NCI-H345 (cell line): Measurements from ENCODE around the gene APEH.

Experiments
- DNase-seq: peaks from one replicate; lab custom pipeline; 2025; lab: John Stamatoyannopoulos, UW

The APEH gene

DNA sequence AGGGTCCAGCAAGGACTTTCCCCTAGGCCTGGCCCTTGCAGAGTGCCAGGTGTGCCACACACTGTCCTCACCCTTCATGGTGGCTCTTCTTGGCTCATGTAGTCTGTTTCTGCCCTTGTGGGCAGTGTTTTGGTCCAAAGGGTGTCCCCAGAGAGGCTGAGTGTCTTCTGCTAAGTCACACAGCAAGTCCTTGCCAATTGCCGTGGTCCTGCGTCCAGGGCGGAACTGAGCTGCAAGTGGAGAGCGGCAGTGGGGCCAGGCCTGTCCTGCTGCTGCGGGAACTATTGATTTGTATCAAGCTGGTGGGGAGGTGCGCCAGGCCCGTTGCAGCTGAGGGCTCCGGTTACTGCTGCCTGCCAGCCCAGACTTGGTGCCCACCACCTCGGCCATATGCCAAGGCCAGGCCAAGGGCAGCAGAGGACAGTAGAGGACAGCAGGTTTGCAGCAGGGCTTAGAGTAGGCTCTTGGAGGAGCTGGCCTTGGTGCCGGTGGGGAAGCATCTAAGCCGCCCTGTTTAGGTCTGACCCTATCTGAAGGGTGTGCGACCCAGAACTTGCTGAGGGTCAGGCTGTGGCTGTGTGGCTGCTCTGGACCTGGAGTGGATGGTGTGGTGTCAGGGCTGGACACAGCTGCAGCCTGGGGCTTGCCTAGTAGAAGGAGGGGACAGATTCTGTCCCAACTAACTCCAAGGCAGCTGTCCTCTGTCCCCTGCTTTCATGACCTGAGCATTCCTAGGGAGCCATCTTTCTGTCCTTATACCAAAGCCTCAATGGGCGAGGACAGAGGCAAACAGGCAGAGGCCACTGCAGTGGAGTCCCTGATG, 40.8 kb downstream of the APEH start:
- DNase-seq, result no peak

DNA sequence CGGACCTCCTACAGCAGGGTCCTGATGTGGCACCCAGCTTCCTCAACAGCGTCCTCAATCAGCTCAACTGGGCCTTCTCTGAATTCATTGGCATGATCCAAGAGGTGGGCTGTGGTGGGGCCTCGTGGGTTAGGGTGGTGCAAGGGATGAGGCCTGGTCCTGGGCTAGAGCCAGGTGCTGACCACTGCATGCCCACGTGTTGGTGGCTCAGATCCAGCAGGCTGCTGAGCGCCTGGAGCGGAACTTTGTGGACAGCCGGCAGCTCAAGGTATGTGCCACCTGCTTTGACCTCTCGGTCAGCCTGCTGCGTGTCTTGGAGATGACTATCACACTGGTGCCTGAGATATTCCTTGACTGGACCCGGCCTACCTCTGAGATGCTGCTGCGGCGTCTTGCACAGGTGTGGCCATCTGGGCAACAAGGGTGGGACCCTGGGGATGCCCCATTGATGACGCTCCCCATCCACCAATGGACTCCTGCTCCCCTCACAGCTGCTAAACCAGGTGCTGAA, 41.5 kb downstream of the APEH start:
- DNase-seq, result no peak

DNA sequence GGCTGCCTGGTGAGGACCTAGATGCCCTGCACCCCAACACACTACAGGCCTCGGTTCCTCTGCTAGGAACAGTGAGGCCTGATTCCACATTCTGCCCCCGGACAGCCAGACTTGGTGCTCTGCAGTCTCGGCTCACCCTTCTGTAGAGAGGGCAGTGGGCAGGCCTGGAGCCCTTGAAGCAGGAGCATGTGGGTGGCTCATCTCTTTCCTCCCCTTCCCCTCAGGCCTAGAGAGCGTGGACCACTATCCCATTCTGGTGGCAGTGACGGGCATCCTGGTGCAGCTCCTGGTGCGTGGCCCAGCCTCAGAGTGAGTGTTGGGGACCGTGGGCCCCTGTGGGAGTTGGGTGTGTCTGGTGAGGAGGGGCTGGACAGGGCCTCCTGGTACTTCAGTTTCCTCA, 42.0 kb downstream of the APEH start:
- no peak for DNase-seq

DNA sequence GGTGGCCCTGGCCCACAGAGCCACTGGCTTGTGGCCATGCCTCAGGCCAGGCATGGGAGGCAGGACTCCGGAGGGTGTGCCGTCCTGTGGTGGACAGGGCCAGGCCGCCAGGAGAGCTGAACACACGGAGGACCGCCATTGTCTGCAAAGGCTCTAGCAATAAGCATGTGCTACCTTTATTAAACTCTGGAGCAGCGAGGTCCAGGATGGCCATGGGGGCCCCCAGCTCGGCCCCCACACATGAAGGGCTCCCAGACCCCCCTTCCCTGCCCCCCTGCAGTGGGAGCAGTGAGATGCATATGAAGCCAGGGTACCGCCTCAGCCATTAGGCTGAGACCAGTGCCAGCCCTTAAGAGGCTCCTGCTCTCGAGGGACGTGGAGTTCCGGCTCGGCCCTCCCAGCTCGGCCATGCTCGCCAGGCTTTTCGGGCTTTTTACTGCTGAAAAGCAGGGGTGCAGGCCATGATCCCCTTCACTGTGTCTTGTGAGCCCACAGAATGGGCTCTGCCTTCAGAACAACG, 42.6 kb downstream of the APEH start:
- DNase-seq, result no peak

DNA sequence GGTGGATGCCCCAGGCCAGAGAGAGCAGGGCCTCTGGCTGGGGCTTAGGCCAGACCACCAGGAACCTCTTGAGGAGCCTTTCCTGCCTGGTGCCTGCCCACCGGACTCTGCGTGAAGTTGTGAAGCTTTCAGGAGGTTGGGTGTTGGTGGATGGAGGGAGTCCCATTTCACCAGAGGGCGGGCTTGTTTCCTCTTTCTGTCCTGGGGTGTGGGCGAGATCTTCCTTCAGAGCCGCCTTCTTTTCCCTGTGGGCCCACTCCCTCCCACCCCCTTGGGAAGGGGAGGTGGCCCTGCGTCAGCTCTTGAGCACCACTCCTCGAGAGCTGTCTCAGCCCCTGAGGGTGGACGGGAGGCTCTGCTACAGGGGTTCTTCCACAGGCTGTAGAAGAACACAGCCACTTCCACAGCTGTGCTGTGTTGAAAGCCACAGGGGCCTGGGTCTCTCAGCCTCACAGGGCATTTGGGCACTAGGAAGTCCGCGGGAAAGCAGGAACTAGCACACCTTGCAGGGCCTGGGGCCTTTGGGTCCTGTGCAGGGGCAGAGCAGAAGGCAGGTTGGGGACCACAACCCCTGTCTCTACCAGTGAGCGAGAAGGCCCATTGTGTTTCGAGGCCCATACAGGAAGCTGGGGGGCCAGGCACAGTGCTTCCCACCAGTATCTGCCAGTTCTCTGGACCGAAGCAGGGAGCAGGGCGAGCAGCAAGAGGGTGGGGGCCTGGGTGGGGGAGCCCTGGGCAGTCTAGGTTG, 43.2 kb downstream of the APEH start:
- no peak for DNase-seq

DNA sequence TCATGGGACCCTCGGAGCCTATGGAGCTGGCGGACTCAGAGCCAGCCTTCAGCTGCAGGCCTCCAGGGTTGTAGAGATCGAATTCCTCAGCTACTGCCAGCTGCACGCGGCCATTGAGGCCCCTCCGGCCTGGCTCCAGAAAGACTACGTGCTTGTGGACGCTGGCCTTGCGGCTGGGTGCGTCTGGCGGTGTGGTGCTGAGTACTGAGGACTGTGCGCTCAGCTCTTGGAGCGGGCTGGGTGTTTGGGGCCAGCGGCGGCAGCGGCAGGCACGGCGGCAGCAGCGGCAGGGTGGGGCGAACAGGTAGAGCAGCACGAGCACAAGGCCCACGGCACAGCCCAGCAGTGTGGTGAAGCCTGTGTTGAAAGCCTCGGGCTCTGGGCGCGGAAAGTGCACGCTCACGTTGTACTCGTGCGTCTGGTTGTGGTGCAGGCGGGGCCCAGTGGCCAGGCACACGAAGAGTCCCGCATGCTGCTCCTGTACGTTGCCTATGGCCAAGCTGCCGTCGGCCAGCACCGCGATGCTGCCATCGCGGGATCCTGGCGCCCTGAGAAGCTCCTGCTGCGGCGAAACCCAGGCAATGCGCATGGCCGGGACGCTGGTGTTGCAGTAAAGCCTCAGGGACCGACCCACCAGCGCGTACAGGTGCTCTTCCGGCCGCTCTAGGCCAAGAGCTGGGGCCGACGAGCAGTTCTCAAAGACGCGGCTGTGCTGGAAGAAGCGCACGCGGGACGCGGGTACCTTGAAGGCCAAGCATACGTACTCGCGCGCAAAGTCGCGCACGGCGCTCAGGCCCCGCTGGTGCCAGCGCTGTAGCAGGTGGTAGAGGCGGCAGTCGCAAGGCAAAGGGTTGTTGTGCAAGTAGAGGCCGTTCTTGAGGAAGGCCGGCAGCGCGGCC, 44.1 kb downstream of the APEH start:
- DNase-seq, result no peak

DNA sequence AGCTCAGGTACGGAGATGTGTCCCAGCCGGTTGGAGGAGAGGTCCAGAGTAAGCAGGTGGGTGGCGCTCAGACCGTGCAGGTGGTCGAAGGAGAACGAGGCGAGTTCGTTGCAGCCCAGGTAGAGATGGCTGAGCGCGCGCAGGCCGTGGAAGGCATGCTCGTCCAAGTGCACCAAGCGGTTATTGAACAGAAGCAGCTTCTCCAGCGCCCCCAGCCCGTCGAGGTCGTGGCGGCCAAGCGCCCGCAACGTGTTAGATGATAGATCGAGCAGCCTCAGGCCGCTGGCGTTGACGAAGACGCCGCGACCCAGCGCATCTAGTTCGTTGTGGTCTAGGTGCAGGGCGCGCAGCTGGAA, 44.7 kb downstream of the APEH start:
- no peak for DNase-seq

DNA sequence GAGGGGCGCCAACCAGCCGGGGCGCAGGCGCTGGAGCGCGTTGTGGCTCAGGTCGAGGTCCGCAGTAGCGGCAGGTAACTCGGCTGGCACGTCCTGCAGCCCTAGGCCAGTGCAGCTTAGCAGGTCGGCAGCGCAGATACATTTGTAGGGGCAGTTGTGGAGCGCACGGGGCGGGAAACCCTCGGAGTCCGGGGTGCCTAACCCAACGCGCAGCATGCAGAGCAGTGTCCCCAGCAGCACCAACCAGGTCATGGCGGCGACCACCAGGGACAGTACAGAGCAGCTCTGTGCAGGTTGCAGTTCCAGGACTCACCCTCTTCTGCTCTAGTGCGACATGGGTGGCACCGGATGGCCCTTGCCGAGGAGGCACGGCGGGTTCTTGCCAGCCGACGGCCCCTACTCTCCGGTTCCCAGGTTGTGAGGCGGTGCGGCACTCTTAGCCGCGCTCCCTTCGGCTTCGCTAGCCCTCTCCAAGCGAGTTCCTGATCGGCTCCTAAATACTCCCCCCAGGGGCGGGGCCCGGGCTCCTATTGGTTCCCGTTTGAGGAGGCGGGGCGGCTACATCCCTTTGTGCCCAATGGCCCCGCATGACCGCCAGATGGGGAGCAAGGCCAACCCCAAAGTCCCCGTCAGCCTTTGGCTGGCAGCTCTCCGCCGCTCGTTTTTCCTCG, 45.2 kb downstream of the APEH start, which contains the start of gene AMIGO3:
AMIGO3 (minus strand) TSS at position 471 of the 671 bp plus-strand sequence; CDS start at position 252, 219 bp downstream.
- DNase-seq, result peak; percentile 66

DNA sequence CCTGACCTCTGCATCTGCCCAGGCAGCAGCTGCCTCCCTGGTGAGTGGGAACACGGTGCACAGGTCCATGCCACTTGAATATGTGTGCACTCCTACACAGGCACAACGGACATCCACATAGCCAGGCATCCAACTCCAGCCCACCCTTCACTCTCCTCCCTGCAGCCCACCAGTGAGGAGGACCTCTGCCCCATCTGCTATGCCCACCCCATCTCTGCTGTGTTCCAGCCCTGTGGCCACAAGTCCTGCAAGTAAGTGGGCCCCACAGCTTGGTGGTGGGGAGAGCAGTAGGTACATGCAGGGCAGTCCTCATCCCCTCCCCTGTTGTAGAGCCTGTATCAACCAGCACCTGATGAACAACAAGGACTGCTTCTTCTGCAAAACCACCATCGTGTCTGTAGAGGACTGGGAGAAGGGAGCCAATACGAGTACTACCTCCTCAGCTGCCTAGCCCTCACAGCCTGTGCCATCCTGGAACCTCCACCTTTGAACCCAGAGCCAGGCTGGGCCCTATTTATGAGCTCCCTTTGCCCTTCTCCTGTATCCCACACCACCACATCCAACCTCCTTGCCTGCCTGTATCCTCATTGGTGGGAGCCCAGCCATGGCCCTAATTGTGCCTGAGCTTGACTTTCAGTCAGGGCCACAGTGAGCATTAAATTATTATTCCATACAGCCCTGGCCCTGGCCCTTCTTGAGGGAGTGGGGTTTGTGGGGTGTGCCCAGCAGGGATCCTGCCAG, 46.9 kb downstream of the APEH start:
- DNase-seq, result no peak

DNA sequence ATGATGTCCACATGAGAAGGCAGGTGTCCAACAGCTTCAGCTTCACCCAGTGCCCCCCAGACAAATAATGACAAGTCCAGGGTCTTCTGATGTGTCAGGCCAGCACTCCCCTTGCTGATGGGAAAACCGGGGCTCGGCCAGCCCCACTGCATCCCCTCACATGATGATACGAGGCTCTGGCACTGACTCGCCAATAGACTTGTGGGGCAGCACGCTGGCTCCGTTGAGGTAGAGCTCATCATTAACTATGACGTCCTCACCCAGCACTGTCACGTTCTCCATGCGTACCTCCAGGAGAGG, 47.4 kb downstream of the APEH start:
- no peak for DNase-seq

DNA sequence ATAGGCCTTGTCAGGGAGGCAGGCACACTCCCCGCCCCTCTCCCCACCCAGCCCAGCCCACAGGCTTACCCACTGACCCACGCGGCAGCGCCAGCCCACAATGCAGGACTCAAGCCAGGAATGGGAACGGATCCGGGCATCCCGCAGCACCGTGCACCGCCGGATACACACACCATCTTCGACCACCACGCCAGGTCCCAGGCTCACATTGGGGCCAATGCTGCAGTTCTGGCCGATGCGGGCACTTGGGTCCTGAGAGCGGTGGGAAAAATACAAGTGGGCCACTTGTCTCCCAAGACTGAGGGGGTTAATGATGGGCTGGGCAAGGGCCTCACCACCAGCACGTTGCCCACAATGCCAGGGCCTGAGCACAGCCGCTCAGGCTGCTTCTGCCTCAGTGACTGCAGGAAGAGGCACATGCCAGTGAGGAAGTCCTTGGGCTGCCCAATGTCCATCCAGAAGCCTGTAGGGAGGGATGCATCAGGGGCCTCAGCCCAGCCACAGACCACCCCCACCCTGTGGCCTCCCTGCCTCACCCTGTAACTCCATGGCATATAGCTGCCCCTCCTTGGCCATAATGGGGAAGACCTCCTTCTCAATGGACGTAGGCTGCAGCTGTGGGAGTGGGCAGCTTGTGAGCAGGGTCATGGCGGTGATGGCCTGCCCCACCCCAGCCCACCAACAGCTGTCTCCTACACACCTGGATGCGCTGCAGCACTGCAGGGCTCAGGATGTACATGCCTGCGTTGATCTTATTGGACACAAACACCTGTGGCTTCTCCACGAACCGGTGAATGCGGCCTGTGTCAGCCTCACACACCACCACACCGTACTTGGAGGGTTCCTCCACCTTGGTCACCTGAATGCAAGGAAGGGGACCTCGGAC, 48.0 kb downstream of the APEH start:
- DNase-seq, result no peak

DNA sequence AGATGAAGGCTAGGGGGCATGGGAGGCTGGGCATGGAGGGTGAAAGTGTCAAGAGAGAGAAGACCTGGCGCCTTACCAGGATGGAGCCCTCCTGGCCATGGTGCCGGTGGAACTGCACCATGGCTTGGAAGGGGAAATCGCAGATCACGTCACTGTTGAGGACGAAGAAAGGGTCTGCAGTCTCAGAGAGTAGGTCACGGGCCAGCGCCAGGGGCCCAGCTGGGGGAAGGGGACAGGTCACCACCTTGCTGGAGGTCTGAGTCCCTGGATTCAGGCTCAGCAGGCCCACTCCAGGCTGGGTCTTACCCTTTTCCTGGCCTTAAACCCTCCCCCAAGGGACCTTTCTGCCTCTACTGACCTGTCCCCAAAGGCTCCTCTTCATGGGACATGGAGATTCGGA, 48.7 kb downstream of the APEH start:
- DNase-seq, result no peak

DNA sequence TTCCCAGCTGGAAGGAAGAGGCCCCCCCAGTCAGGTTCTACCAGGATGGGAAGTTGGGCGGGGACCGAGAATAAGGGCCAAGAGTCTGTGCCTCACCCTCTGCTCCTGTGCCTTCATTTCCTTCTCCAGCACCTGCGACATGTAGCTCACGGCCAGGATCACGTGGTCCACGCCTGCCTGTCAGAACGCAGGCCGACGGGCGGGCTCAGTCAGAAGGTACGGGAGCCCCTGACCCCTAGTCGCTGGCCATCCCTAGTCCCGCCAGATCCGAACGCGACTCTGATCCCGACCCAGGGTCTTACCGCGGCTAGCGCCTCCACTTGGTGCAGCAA, 49.1 kb downstream of the APEH start:
- peak; percentile 34 for DNase-seq

DNA sequence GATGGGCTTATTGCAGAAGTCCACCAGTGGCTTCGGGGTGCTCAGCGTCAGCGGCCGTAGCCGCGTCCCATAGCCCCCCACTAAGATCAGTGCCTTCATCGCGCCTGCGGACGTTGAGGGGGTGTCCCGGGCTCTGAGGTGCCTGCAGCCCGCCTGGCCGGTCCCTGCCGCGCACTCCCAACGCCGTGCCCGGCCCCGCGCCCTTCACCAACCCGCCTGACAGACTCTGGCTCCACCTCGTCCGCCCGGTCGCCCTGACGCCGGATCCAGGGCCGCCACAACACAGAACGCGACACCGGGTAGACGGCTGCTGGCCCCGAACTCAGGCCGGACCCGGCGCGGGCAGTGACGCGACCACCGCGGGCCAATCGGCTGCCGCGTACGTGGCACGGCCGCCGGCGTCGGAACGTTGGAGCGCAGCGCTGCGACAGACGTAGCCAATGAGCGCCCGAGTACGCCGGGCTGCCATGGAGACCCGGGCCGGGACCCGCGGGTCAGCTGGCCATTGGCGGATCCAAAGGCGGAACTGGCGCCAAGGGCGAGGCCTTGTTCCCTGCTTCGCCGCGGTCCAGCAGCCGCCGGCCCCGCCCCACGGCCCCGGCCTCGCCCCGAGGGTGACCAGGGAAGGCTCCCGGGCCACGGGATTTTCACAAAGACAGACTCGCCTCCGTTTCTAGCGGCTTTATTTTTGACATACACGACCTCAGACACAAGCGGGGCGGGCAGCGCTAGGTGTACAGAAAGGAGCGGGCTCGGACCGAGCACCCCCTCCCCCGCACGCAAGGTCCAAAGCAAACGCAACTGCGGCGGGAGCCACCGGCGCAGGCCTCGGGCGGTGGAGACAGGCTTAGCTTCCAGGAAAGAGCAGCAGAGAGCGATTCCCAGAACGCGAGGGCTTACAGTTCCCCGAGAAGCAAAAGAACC, 49.7 kb downstream of the APEH start, which contains the start of gene GMPPB:
GMPPB (minus strand) TSS at position 324 of the 924 bp plus-strand sequence; CDS start at position 99, 225 bp downstream.
- peak; percentile 93 for DNase-seq

DNA sequence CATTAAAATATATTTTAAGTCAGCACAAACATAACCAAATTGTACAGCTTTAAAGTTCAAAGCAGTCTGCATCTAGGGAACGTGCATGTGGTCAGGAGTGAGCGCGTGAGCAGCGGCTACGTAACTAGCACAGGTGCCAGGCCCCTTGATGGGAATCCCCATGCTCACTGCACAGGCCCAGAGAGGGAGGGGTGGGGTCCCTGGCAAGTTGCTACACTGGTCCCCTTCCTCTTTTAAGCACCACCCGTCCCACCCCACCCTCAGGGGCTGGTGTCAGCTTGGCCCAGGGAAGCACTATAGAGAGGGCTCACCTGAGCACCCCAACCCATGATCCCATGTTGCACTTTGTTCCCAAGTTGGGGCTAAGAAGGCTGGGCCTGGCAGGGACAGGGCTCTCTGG, 50.4 kb downstream of the APEH start:
- DNase-seq, result no peak

DNA sequence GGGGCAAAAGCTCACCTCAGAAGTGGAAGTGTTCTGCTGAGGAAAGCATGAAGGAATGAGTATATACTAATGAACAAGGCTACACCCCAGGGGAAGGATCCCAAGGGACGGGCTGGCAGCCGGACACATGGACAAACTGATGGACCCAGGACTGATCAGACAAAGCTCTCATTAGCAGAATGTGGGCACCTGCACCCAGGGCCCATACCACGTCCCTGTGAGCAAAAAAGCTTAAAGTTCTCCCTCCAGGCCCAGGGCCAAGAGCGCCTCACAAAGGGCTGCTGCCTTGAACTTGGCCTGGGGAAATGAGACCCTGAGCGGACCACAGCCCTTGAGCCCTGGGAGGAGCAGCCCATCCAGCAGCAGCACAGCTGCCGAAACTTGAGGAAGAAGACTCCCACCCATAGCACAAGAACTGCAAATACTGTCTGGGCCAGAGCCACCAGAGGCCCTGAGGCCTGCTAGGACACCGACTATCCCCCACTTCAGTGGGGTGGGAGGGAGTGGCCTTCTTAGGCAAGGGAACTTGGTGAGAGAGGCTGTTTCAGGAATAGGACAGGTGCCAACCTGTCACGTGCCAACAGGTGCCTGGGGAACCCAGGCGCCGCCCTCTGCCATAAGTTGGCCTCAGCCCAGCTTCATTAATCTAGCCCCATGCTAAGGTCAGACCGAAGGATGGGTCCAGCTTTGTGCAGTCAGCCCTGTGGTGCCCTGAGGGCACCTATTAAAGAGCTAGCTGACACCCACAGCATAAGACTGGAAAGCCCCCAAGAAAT, 51.9 kb downstream of the APEH start:
- DNase-seq, result no peak

DNA sequence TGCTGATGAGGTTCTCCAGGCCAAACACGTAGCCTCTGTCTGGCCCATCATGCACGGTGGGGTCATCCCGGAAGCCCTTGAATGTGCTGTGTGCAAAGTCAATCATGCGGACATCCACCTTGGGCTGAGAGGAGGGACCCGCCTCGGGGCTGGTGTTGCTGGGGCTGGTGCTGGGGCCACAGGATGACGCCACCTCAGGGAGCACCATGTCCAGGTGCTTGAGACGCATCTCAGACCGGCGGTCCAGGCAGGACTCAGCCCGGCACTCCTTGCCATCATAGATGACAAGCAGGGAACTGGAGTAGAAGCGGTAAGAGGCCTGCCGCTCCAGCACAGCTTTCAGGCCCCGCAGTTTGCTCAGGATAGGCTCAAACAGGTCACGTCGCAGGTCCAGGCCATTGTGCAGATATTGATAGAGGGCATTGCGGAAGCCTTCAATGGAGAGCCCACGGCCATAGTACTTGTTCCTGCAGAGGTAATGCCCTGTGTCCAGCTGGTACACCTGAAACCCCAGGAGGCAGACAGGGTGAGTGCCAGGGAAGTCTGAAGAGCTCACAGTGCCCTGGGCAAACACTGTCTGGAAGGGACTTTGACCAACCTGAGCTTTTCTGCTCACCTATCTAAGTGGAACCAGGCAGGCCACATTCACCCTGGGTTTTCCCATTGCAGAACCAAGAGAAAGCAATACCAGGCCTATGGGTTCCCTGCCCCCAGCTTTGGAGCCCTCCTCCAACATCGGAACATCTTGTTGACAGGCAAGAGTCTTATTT, 53.2 kb downstream of the APEH start:
- no peak for DNase-seq
